ENCODE data around the gene USP49.

Gene USP49

DNA sequence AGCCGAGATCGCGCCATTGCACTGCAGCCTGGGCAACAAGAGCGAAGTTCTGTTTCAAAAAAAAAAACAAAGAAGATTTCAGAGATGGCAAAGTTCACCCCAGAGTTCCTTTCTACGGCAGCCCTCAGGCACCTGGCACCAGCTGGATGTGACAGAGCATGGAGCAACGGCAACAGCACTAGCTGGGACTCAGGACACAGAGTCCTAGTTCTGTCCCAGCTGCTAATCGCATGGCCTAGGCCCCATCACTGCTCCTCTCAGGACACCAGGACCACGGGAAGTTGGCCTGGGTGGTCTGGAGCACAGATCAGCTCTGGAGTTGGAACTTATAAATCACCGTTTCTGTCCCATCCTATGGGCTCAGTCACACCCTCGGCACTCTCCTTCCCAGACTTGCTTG lies 149.1 kb downstream of the USP49 start:
- H3K9me3 ChIP-seq (ENCODE audit: control extremely low read depth in 1 of 5, control insufficient read depth in 4 of 5, insufficient read depth in 2 of 5, low read depth in 1 of 5, low read length in 4 of 5), result no peaks in the 10 kb centered on the region
- no peaks in the 10 kb centered on the region for H3K4me1 ChIP-seq (ENCODE audit: control extremely low read depth in 1 of 4, control insufficient read depth in 4 of 4, insufficient read depth in 4 of 4, low read length in 3 of 4)
- no peak overlapping the region for H3K27ac ChIP-seq (ENCODE audit: insufficient read depth in 1 of 2, low read depth in 1 of 2, low read length in 2 of 2, poor library complexity in 1 of 2, severe bottlenecking in 2 of 2)
- no peaks in the 10 kb centered on the region for H3K27me3 ChIP-seq (replicated peaks in 2 of 5; ENCODE audit: control insufficient read depth in 4 of 5, insufficient read depth in 5 of 5, low read length in 4 of 5)
- H3K4me3 ChIP-seq (ENCODE audit: control insufficient read depth in 1 of 7, extremely low read depth in 1 of 7, insufficient read depth in 4 of 7, low read depth in 2 of 7, low read length in 6 of 7), result no peak overlapping the region
- 97% methylated on average over 9 of the region's 10 CpGs for WGBS (ENCODE audit: insufficient coverage)
- ChIA-PET CTCF (interaction anchor here (0.7 kb wide), 1 partner anchor 29 kb away, joined by 4 read pairs; no protein-coding TSS in a partner anchor), POLR2A (no interaction called here)
- no peak for DNase-seq
- H3K36me3 ChIP-seq (ENCODE audit: control insufficient read depth in 4 of 4, insufficient read depth in 4 of 4, low read length in 3 of 4), result no peaks in the 10 kb centered on the region

DNA sequence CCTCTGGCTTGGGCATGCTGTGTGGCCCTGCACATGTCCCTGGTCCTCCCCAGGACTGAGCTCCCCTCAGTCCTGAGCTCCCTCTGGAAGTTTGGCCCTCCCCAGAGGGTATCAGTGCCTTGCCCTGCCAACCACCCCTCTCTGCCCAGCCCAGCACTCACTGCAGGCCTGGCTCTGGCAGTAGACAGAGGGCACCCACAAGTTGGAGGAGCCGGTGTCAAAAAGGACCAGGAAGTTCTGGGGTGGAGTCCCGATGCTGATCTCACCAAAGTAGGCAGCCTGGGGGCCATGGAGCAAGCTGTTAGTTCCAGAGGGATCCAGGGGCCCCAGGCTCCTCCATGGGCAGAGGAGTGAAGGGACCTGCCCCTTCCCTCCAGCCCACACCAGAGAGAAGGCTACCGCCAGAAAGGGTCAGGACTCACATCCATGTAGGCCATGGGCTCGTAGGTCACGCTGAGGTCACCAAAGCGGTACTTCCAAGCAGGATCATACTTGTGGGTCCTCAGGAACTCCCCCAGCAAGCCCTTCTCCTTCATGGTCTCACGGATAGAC lies 150.9 kb downstream of the USP49 start:
- CTCF ChIA-PET, result interaction anchor here (1.3 kb wide), 1 partner anchor 12 kb away, joined by 4 read pairs; no protein-coding TSS in a partner anchor

DNA sequence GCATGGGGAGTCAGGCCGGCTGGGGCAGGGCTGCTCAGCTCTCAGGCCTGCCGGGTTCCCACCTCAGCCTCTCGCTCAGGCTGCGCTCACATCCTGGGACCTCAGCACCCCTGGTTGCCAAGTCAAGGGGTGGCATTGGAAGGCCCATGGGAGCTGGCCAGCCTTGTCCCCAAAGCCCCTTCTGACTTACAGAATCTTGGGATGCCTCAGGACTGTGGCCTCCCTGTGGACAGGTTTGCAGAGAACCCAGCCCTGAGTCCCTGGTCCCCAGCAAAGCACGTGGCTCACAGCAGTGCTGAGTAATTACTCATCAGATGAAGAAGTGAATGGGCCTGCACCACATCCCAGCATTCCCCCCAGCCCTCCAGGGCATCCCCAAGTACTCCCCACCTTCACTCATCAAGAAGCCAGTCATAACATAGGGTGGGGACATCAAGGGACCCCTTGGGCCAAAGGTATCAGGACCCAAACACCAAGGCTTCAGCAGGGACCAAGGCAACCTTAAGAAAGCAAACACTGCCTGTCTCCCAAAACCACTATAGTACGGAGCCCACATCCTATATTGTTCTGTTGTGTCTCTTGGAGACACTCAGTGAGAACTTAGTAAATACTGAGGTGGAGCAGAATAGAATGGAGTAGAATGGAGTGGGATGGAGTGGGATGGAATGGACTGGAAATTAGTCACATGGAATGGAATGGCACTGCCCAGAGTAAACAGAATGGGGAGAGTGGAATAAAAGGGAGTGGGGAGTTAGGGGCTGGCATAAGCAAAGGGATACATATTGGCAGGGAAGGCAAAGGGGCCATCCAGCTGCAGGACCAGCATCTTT lies 151.6 kb downstream of the USP49 start:
- H3K27me3 ChIP-seq (replicated peaks in 2 of 5; ENCODE audit: control insufficient read depth in 4 of 5, insufficient read depth in 5 of 5, low read length in 4 of 5), result no peaks in the 10 kb centered on the region
- POLR2A ChIA-PET, result no interaction called here
- WGBS (ENCODE audit: insufficient coverage), result 95% methylated on average over 6 of the region's 6 CpGs
- no peaks in the 10 kb centered on the region for H3K4me1 ChIP-seq (ENCODE audit: control extremely low read depth in 1 of 4, control insufficient read depth in 4 of 4, insufficient read depth in 4 of 4, low read length in 3 of 4)
- no peak overlapping the region for H3K27ac ChIP-seq (ENCODE audit: insufficient read depth in 1 of 2, low read depth in 1 of 2, low read length in 2 of 2, poor library complexity in 1 of 2, severe bottlenecking in 2 of 2)
- H3K36me3 ChIP-seq (ENCODE audit: control insufficient read depth in 4 of 4, insufficient read depth in 4 of 4, low read length in 3 of 4), result no peaks in the 10 kb centered on the region
- H3K4me3 ChIP-seq (ENCODE audit: control insufficient read depth in 1 of 7, extremely low read depth in 1 of 7, insufficient read depth in 4 of 7, low read depth in 2 of 7, low read length in 6 of 7), result no peak overlapping the region
- H3K9me3 ChIP-seq (ENCODE audit: control extremely low read depth in 1 of 5, control insufficient read depth in 4 of 5, insufficient read depth in 2 of 5, low read depth in 1 of 5, low read length in 4 of 5), result no peaks in the 10 kb centered on the region
- no peak for DNase-seq
- CTCF ChIA-PET, result interaction anchor here (1.3 to 1.8 kb wide), 2 partner anchors 13 to 32 kb away, joined by 4 to 6 read pairs; no protein-coding TSS in a partner anchor

More for the DNA sequence above, 150.9 kb downstream of the USP49 start:
- 93% methylated on average over 7 of the region's 7 CpGs for WGBS (ENCODE audit: insufficient coverage)
- DNase-seq, result no peak
- H3K4me3 ChIP-seq (ENCODE audit: control insufficient read depth in 1 of 7, extremely low read depth in 1 of 7, insufficient read depth in 4 of 7, low read depth in 2 of 7, low read length in 6 of 7), result no peak overlapping the region
- no peak overlapping the region for H3K27ac ChIP-seq (ENCODE audit: insufficient read depth in 1 of 2, low read depth in 1 of 2, low read length in 2 of 2, poor library complexity in 1 of 2, severe bottlenecking in 2 of 2)
- H3K36me3 ChIP-seq (ENCODE audit: control insufficient read depth in 4 of 4, insufficient read depth in 4 of 4, low read length in 3 of 4), result no peaks in the 10 kb centered on the region
- no peaks in the 10 kb centered on the region for H3K27me3 ChIP-seq (replicated peaks in 2 of 5; ENCODE audit: control insufficient read depth in 4 of 5, insufficient read depth in 5 of 5, low read length in 4 of 5)
- H3K4me1 ChIP-seq (ENCODE audit: control extremely low read depth in 1 of 4, control insufficient read depth in 4 of 4, insufficient read depth in 4 of 4, low read length in 3 of 4), result no peaks in the 10 kb centered on the region
- no peaks in the 10 kb centered on the region for H3K9me3 ChIP-seq (ENCODE audit: control extremely low read depth in 1 of 5, control insufficient read depth in 4 of 5, insufficient read depth in 2 of 5, low read depth in 1 of 5, low read length in 4 of 5)
- POLR2A ChIA-PET, result no interaction called here

DNA sequence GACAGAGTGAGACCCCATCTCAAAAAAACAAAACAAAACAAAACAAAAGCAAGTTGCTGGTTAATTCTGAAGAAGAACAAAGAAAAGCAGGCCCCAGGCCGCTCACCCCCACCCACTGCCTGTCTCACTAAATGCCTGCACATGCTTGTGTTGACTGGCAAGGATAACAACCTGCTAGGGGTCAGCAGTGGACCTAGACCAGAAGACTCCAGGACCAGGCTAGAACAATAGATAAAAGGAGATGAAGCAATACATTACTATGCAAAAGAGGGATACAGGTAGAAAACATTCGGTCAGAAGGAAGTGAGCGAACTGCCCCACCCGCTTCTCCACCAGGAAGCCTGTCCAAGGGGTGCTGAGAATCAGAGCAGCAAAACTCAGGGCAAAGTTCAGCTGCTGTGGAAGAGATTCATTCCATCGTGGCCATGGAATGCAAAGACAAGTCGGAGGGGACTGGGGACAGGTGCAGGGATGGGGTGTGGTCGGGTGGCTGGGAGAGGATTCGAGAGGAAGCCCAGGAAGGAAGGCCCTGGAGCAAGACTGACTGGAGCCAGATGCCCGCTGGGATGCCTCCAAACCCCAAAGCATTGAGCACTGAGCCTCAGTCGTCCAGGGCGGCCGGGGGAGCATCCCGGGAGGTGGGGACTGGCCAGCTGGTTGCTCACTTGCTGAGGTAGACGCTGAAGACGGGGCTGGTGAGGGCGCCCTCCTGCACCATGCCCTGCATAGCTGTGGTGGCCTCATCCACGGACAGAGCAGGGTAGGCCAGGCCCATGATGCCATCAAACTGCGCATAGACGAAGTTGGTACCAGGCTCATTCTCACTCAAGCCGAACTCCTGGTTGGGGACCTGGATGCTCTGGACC lies 153.3 kb downstream of the USP49 start:
- CTCF ChIA-PET, result interaction anchor here (0.9 to 1.8 kb wide), 4 partner anchors 9 to 45 kb away, joined by 3 to 6 read pairs (median 3); partner anchors contain the start of gene TOMM6
- POLR2A ChIA-PET, result no interaction called here
- 93% methylated on average over 19 of the region's 20 CpGs for WGBS (ENCODE audit: insufficient coverage)

DNA sequence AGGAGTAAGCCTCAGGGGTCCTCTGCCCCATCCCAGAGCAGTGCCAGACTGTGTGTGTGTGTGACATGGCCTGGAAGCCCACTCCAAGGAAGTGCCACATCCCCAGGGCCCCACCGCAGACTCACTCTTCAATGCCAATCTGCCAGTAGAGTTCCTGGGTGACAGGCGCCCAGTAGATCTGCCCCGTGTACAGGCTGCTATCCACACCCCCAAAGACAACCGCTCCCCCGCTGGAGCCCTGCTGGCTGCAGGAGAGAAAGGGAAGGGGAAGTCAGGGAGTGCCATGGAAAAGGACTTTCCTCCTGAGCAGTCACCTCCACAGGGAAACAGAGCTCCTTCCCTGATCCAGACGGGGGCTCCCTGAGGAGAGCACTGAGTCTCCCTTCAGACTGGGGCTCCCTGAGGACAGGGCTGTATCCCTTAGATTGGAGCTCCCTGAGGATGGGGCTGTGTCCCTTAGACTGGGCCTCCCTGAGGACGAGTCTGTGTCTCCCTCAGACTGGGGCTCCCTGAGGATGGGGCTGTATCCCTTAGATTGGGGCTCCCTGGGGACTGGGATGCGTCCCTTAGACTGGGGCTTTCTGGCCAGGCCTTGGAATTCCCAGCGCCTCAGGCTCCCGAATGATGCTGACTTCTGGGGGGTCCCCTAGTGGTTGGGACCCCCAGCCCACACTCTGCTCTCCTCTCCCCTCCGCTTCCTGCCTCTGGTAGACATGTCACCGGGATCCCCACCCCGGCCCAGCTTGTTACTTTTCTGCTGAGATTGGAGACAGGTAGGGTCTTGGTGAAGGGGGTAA lies 154.6 kb downstream of the USP49 start:
- DNase-seq, result no peak
- Histone ChIP-seq H3K9me3 (ENCODE audit: control extremely low read depth in 1 of 5, control insufficient read depth in 4 of 5, insufficient read depth in 2 of 5, low read depth in 1 of 5, low read length in 4 of 5) (no peaks in the 10 kb centered on the region), H3K4me3 (ENCODE audit: control insufficient read depth in 1 of 7, extremely low read depth in 1 of 7, insufficient read depth in 4 of 7, low read depth in 2 of 7, low read length in 6 of 7) (no peak overlapping the region), H3K4me1 (ENCODE audit: control extremely low read depth in 1 of 4, control insufficient read depth in 4 of 4, insufficient read depth in 4 of 4, low read length in 3 of 4) (peaks cover 0 to 6% (median 5%) of the 10 kb centered on the region in 4 experiments), H3K36me3 (ENCODE audit: control insufficient read depth in 4 of 4, insufficient read depth in 4 of 4, low read length in 3 of 4) (no peaks in the 10 kb centered on the region), H3K27me3 (replicated peaks in 2 of 5; ENCODE audit: control insufficient read depth in 4 of 5, insufficient read depth in 5 of 5, low read length in 4 of 5) (no peaks in the 10 kb centered on the region), H3K27ac (ENCODE audit: insufficient read depth in 1 of 2, low read depth in 1 of 2, low read length in 2 of 2, poor library complexity in 1 of 2, severe bottlenecking in 2 of 2) (no peak overlapping the region)
- ChIA-PET POLR2A (no interaction called here), CTCF (interaction anchor here (1.2 to 1.4 kb wide), 3 partner anchors 10 to 35 kb away, joined by 3 to 4 read pairs (median 3); no protein-coding TSS in a partner anchor)
- WGBS (ENCODE audit: insufficient coverage), result 91% methylated on average over 9 of the region's 13 CpGs

More for the DNA sequence above, 153.3 kb downstream of the USP49 start:
- DNase-seq, result no peak
- Histone ChIP-seq H3K9me3 (ENCODE audit: control extremely low read depth in 1 of 5, control insufficient read depth in 4 of 5, insufficient read depth in 2 of 5, low read depth in 1 of 5, low read length in 4 of 5) (no peaks in the 10 kb centered on the region), H3K36me3 (ENCODE audit: control insufficient read depth in 4 of 4, insufficient read depth in 4 of 4, low read length in 3 of 4) (no peaks in the 10 kb centered on the region), H3K27me3 (replicated peaks in 2 of 5; ENCODE audit: control insufficient read depth in 4 of 5, insufficient read depth in 5 of 5, low read length in 4 of 5) (no peaks in the 10 kb centered on the region), H3K27ac (ENCODE audit: insufficient read depth in 1 of 2, low read depth in 1 of 2, low read length in 2 of 2, poor library complexity in 1 of 2, severe bottlenecking in 2 of 2) (no peak overlapping the region), H3K4me1 (ENCODE audit: control extremely low read depth in 1 of 4, control insufficient read depth in 4 of 4, insufficient read depth in 4 of 4, low read length in 3 of 4) (no peaks in the 10 kb centered on the region), H3K4me3 (ENCODE audit: control insufficient read depth in 1 of 7, extremely low read depth in 1 of 7, insufficient read depth in 4 of 7, low read depth in 2 of 7, low read length in 6 of 7) (no peak overlapping the region)

Measured in common myeloid progenitor, CD34-positive (primary cell).